OCI-M2 (cell line): ENCODE data around the gene LYVE1.

Source experiments
- DNase-seq: peaks from one replicate; lab custom pipeline; 2025; ENCODE audit not compliant: unreplicated experiment; lab: John Stamatoyannopoulos, UW

Gene LYVE1

GRCh38 chr11:10594407-10594806 is 25.9 kb upstream of the LYVE1 start:
- DNase-seq, result no peak

GRCh38 chr11:10592331-10592730 is 23.9 kb upstream of the LYVE1 start:
- DNase-seq, result no peak

- DNase-seq, result no peak
Measured at GRCh38 chr11:10591741-10592140, 23.3 kb upstream of the LYVE1 start.

- no peak for DNase-seq
Measured at GRCh38 chr11:10590218-10590915, 21.9 kb upstream of the LYVE1 start.

DNA sequence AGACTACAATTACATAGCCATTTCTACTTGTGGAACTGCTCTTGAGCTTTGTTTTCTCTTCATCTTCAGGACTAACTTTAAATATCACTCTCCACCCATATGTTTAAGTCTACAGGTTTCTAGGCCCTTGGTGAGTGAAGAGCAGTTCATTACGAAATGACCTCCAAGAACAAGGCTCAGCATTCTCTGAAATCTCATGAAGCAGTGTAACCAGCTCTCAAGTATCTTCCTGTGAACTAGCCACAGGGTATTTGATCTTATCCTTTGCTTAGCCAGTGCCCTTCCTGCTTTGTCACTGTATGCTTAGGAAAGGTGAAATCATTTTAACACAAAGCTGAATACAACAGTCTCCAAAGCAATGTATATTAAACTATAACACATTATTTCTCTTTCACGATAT is 20.4 kb upstream of the LYVE1 start:
- no peak for DNase-seq

GRCh38 chr11:10587995-10588394 is 19.5 kb upstream of the LYVE1 start:
- DNase-seq, result no peak

DNA sequence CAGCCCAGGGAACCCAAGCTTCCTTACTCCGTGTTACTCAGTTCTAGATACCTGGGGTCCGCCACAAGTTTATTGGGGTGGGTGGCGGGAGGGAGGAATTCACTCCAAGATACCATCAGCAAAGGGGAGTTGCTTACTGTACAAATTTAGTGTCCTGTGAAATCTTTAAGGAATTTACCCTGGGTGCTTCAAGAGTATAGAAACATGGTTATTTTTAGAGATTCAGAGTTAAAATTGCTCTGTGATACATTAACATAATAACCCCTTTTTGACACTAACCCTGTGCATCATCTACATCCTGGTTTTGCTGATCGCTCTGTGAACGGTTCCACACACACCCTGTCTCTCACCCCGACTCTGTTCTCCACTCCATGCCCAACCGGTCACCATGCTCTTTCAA is 18.9 kb upstream of the LYVE1 start:
- DNase-seq, result no peak

DNA sequence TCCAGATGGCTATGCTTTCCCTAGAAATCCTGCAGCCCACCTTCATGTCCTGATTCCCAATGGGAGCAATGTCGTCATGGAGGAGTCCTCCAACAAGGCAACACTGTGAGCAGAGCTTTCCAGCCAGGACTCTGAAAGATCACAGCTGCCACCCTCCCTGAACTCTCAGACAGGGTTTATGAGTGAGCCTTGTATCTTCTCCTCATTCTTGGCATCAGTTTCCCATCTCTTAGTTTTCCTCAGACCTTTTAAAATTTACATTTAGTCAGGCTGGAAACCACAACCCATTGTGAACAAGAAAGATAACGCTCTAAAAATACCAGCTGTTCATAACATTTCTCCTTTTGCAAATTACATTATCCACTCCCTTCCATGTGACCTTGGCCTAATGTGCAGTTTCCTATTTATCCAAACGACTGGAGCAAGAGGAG is 15.6 kb upstream of the LYVE1 start:
- DNase-seq, result peak; percentile 26

GRCh38 chr11:10581481-10582019 is 13.1 kb upstream of the LYVE1 start:
- DNase-seq, result no peak

DNA sequence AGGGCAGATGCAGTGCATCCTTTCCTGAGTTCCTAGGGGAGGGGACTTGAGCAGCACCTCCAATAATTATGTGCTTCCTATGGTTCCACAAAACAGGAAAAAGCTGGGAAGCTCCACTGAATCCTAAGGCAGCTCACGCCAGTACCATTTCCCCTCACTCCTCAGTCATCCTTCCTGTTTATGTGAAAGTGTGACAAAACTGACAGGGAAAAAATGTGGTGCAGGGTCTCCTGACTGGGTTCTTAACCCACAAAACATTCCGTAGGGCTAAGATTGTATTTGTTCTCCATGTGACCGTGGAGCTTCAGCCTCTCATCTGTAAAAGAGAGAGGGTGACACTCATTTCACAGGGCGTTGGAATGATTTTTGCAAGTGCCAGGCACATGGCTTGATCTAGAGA is 12.2 kb upstream of the LYVE1 start:
- DNase-seq, result no peak

DNA sequence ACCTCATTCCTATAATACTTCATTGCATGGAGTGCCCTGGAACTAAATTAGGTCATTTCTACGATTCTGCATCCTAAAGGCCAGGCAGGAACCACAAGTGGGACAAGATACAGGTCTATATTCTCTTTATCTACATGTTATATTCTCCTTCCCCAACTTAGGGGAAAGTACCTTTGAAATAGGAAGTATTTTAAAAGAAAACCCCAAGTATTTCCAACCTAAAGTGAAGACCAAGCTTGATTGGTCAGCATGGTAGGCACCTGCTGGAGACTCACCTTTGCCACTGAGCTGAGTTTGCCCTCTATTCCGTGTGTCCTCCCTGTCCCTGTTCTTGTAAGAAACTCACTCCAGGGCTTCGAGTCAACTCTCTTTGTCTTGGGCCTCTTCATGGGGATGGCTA is 11.2 kb upstream of the LYVE1 start:
- no peak for DNase-seq

DNA sequence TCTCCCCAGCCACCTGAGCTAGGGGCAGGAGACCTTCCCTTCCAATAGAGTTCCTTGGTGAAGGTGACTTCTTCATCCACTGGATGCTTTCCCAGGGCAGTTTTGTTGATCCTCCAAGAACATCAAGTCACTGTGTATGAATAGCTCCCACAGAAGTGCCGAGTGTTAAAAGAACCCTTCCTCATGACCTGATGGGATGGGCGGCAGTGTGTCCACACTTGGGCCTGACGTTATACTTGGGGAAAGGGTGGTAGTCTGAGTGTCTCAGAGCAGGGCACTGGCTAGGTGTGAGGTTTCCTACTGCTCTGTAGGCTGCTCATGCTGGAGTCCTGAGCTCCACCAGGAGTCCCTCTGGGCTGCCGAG is 7.6 kb upstream of the LYVE1 start:
- DNase-seq, result no peak

DNA sequence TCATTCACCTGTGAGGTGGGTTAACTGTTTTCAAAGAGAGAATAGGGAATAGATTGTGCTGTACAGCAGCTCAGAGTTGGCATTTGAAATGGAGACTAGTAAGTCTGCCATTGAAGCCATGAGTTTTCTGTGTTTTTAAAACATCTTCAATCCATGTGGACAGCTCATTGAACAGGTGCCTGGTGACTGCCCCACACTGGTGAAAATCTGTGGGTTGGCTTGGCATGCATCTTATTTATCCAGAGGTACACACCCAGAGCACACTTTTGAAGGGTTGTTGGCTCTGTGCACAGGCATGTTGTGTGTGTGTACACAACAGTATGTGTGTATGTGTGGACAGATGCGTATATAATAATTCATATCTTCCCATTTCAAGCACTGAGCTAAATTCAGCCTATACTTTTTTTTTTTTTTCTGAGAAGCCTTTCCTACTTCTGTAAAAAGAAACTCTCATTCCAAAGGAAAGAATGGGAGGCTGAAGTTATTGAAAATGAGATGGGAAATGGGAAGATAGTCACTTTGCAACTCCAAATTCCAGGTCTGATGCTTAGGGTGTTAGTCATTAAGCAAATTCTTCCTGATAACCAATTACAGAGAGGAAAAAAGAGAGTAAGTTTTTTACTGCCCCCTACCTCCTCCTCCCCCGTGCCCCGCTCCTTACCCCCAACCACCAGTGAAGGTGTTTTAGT is 7.0 kb upstream of the LYVE1 start:
- DNase-seq, result no peak

GRCh38 chr11:10573556-10573955 is 5.1 kb upstream of the LYVE1 start:
- DNase-seq, result no peak

- DNase-seq, result no peak
Measured at GRCh38 chr11:10573028-10573427, 4.6 kb upstream of the LYVE1 start.

- no peak for DNase-seq
Measured at GRCh38 chr11:10572533-10572932, 4.1 kb upstream of the LYVE1 start.

DNA sequence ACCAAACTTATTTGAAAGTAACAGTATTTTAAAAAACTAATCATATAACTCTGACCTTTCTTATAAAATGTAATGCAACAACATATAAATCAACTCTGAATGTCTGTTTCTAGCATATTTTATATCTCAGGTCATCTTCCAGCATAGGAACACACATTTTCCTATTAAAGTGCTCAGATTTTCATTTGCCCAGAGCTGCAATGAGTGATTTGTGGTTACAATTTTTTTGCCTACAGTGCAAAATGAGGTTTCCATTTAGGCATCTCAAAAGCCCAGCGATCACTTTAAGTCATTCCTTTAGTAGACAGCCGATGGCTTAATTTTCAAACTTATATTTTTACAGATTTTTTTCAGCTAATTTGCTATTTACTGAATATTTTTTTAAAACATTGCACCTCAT is 1.0 kb downstream of the LYVE1 start:
- no peak for DNase-seq

- DNase-seq, result no peak
Measured at GRCh38 chr11:10566257-10566957, 2.1 kb downstream of the LYVE1 start.

DNA sequence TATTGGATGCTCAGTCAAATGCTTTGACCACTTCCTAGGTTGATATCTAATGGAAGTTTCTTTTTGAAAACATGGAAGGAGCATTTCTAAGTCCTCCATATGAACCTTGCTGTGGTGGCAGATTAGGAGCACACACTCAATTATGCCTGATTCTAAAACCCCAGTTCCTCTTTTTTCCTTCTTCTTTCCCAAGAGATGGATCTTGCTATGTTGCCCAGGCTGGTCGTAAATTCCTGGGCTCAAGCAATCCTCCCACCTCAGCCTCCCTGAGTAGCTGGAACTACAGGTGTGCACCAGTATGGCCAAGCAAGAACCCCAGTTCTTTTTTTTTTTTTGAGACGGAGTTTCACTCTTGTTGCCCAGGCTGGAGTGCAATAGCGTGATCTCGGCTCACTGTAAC is 3.0 kb downstream of the LYVE1 start:
- DNase-seq, result no peak

GRCh38 chr11:10564696-10565318 is 3.7 kb downstream of the LYVE1 start:
- DNase-seq, result no peak

- DNase-seq, result no peak
Measured at GRCh38 chr11:10564030-10564429, 4.4 kb downstream of the LYVE1 start.

DNA sequence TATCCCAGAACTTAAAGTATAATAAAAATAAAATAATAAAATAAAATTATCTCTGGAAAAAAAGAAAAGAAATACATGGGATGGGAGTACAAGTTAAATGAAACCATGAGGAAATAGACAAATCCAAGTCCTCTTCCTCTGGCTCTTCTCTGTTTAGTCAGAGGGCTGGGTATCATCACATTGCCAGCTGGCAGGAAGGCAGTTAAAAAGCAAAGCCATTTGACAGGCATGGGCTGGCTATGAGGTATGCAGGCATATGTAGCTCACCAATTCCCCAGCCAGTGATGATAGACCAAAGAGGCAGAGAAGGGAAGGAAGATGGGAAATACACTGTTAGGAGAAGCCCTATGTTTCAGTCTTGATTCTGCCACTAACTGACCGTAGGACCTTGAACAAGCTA is 6.5 kb downstream of the LYVE1 start:
- no peak for DNase-seq
